ENCODE results near the gene LZTFL1.

- TF ChIP-seq EZH2 (IDR thresholded peaks at IDR 0.05; ENCODE audit: low read length, missing control alignments) (no peak), CTCF (conservative IDR thresholded peaks at IDR 0.05 in 1 of 2, IDR thresholded peaks at IDR 0.05 in 1 of 2; ENCODE audit: low read depth in 1 of 2, low read length in 2 of 2) (no peak)
Observed at GRCh38 chr3:45848392-45848791, 6.5 kb upstream of the LZTFL1 start.

Measured in fibroblast of lung (primary cell).